Progenitor cell of endocrine pancreas (in vitro differentiated cells): Measurements from ENCODE around the gene GPC3. TPM values are rescaled to one million over a fixed set of nuclear protein-coding genes. Genes with fewer than 3 reads are reported as not detected.
"Not testable (repeated sequence)": the region's sequence is repeated elsewhere in the genome, so short reads cannot be mapped to it uniquely, and the experiment has no call there.

Experiments used
- DNase-seq: peaks from one replicate; pipeline ENCODE4 v3.0.0; 2021; ENCODE audit warnings: low spot score; ENCODE audit not compliant: unreplicated experiment
- H3K27ac Mint-ChIP-seq: 2 replicates; pipeline ENCODE4 v1.8.0; 2021; ENCODE audit warnings: mild to moderate bottlenecking, moderate library complexity, mixed read lengths
- H3K27me3 Mint-ChIP-seq: 2 replicates; pipeline ENCODE4 v1.8.0; 2021; ENCODE audit warnings: mixed read lengths
- H3K36me3 Mint-ChIP-seq: 2 replicates; pipeline ENCODE4 v1.8.0; 2022; ENCODE audit warnings: mixed read lengths; ENCODE audit not compliant: insufficient read depth
- H3K4me1 Mint-ChIP-seq: 2 replicates; pipeline ENCODE4 v1.8.0; 2021; ENCODE audit warnings: low read depth, mixed read lengths
- H3K4me3 Mint-ChIP-seq: 2 replicates; pipeline ENCODE4 v1.8.0; 2021; ENCODE audit warnings: low read depth, mild to moderate bottlenecking, moderate library complexity, mixed read lengths
- H3K9me3 Mint-ChIP-seq: 2 replicates; pipeline ENCODE4 v1.8.0; 2021; ENCODE audit warnings: low read depth, mixed read lengths
- CTCF ChIP-seq: fragments of 200-600 bp; sonication (generic); IDR thresholded peaks from one replicate; pipeline ENCODE4 v1.5.0; 2021; ENCODE audit warnings: antibody characterized with exemption, mild to moderate bottlenecking; ENCODE audit not compliant: unreplicated experiment
- total RNA-seq: library from RNA; stranded (reverse); gene quantifications from 2 replicates; pipeline ENCODE4 v1.2.1, GENCODE V29; 2021

Gene GPC3
- total RNA-seq, 1 donor from 2014 or later, result 197 TPM

- Mint-ChIP-seq H3K27ac (no peak overlapping the region), H3K4me1 (peaks cover 5% of the 10 kb centered on the region)
Measured at GRCh38 chrX:133771086-133771646, 214.2 kb downstream of the GPC3 start.

DNA sequence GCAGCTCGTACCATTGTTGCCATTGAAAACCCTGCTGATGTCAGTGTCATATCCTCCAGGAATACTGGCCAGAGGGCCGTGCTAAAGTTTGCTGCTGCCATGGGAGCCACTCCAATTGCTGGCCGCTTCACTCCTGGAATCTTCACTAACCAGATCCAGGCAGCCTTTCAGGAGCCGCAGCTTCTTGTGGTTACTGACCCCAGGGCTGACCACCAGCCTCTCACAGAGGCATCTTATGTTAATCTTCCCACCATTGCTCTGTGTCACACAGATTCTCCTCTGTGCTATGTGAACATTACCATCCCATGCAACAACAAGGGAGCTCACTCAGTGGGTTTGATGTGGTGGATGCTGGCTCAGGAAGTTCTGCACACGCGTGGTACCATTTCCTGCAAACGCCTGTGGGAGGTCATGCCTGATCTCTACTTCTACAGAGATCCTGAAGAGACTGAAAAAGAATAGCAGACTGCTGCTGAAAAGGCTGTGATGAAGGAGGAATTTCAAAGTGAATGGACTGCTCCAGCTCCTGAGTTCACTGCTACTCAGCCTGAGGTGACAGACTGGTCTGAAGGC, 222.3 kb downstream of the GPC3 start:
- not testable (repeated sequence) for H3K9me3 Mint-ChIP-seq, DNase-seq, H3K27me3 Mint-ChIP-seq

More at GRCh38 chrX:133771086-133771646, 214.2 kb downstream of the GPC3 start:
- Mint-ChIP-seq H3K27me3 (no peaks in the 10 kb centered on the region), H3K9me3 (no peaks in the 10 kb centered on the region), H3K36me3 (peaks cover 1% of the 10 kb centered on the region), H3K4me3 (no peak overlapping the region)
- TF ChIP-seq CTCF, result no peak
- no peak for DNase-seq

DNA sequence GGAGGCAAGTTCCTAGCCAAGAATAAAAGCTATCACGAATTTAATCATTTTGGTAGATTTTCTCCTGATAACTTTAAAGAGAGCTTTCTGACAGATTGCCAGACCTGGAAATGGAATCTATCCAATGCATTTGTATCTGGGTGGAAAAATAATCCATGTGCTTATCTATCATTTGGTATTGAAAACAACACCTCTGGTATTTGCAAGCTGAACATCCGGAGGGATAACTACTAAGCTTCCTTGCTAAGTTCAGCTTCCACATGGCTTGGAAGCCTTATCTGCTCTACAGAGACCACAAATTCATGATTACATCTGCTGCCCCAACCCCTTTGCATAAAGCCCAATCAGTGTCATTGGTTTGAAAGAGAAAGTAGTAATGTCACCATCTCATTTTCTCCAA, 230.7 kb downstream of the GPC3 start:
- TF ChIP-seq CTCF, result no peak
- Mint-ChIP-seq H3K36me3 (peaks cover 6% of the 10 kb centered on the region), H3K9me3 (no peaks in the 10 kb centered on the region)

More for the DNA sequence above, 222.3 kb downstream of the GPC3 start:
- H3K4me1 Mint-ChIP-seq, H3K27ac Mint-ChIP-seq, H3K4me3 Mint-ChIP-seq, H3K36me3 Mint-ChIP-seq: not testable (repeated sequence)

DNA sequence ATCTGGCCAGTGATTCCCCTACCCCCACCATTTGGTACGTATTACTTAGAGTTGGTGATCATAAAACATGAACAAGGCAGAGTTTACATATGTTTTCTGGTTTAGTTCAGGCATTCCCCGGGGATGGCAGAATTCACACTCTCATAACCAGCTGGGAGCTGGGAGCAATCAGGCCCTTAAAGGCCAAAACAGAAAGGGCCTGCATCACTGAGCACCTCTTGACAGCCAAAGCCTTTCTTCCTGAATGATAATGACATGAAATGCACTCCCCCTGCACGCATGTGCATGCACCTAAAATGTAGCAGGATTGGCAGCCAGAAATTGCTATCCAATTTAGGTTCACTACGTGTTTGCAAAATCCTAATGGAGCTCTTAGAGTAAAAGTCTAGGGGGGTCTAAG, 235.4 kb downstream of the GPC3 start:
- Mint-ChIP-seq H3K4me3 (no peak overlapping the region), H3K36me3 (peaks cover 5% of the 10 kb centered on the region), H3K4me1 (peaks cover 6% of the 10 kb centered on the region), H3K27me3 (no peaks in the 10 kb centered on the region), H3K9me3 (no peaks in the 10 kb centered on the region), H3K27ac (no peak overlapping the region)
- no peak for DNase-seq
- TF ChIP-seq CTCF, result no peak

More for the DNA sequence above, 230.7 kb downstream of the GPC3 start:
- Mint-ChIP-seq H3K4me3 (no peak overlapping the region), H3K27ac (no peak overlapping the region), H3K4me1 (no peaks in the 10 kb centered on the region), H3K27me3 (no peaks in the 10 kb centered on the region)
- DNase-seq, result no peak

DNA sequence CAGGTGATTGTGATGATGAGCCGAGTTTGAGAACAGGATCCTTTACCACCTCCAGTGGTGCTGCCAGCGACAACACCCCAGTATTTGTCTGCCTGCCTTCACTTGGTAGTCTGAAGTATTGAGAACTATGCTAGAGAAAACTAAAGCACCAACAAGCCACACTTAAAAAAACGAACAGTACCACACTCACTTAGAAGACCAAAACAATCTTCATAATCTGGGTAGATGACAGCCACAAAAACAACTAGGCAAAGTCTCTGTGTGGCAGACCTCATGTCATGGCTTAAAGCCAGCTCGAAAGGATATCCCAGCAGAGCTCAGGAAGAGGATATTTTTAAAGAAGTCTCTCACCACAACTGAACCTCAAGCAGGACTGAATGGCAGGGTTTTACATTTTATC, 236.0 kb downstream of the GPC3 start:
- Mint-ChIP-seq H3K36me3 (peaks cover 5% of the 10 kb centered on the region), H3K27ac (no peak overlapping the region), H3K27me3 (no peaks in the 10 kb centered on the region), H3K4me1 (peaks cover 6% of the 10 kb centered on the region), H3K4me3 (no peak overlapping the region), H3K9me3 (no peaks in the 10 kb centered on the region)
- no peak for DNase-seq
- TF ChIP-seq CTCF, result no peak

- TF ChIP-seq CTCF, result no peak
- Mint-ChIP-seq H3K4me1 (peaks cover 14% of the 10 kb centered on the region), H3K4me3 (no peak overlapping the region), H3K36me3 (no peaks in the 10 kb centered on the region), H3K27ac (no peak overlapping the region), H3K27me3 (no peaks in the 10 kb centered on the region), H3K9me3 (no peaks in the 10 kb centered on the region)
- no peak for DNase-seq
Measured at GRCh38 chrX:133747196-133747595, 238.2 kb downstream of the GPC3 start.
